ENCODE results near the gene GUCA1A. TPM values are rescaled to one million over a fixed set of nuclear protein-coding genes. Genes with fewer than 3 reads are reported as not detected.

Gene GUCA1A
- total RNA-seq, 1 experiment from 2014 or later: 17.2 TPM

- Mint-ChIP-seq H3K4me3 (peak overlapping the region in 1 of 2 experiments; percentile 41; a peak in 1 of 5 replicates), H3K4me1 (peaks cover 44 to 60% of the 10 kb centered on the region in 2 experiments), H3K36me3 (ENCODE audit: insufficient read depth in 1 of 3, low read depth in 3 of 3) (no peaks in the 10 kb centered on the region; a peak in 1 of 7 replicates), H3K27ac (peak overlapping the region; percentile 96 to 98 (median 96)), H3K9me3 (no peaks in the 10 kb centered on the region; a peak in 1 of 5 replicates), H3K27me3 (ENCODE audit: low read depth) (peaks cover 9% of the 10 kb centered on the region)
- no peak overlapping the region for H3K27ac ChIP-seq (ENCODE audit: insufficient read length, low read depth, low read length)
- no peak overlapping the region for H2BK12ac ChIP-seq (ENCODE audit: insufficient read length, low read depth, low read length)
- H3K27me3 ChIP-seq (ENCODE audit: insufficient read depth, low read length): no peaks in the 10 kb centered on the region
- H3K4me1 ChIP-seq (ENCODE audit: insufficient read depth, low read length): no peaks in the 10 kb centered on the region; the same call in 1 of the 2 replicates
- no peak overlapping the region for H2BK120ac ChIP-seq (ENCODE audit: low read depth, low read length, poor library complexity, severe bottlenecking)
- H3K9me3 ChIP-seq (ENCODE audit: control insufficient read depth, low read depth, low read length): no peaks in the 10 kb centered on the region
- H3K23me2 ChIP-seq (ENCODE audit: insufficient read length, low read depth, low read length, poor library complexity, severe bottlenecking): no peaks in the 10 kb centered on the region
- no peaks in the 10 kb centered on the region for H3K79me2 ChIP-seq (ENCODE audit: insufficient read depth, low read length)
- H3K9ac ChIP-seq (ENCODE audit: extremely low read depth, insufficient read length, low read length): no peak overlapping the region
- WGBS (ENCODE audit: extremely low coverage, insufficient read length, low lambda C conversion rate): no CpG with 5 or more reads among the region's 8 CpGs
- H3T11ph ChIP-seq (ENCODE audit: low read length): no peak overlapping the region
- H4K8ac ChIP-seq (replicated peaks; ENCODE audit: insufficient read length, low read depth, low read length): no peak overlapping the region
- no peak overlapping the region for H3K56ac ChIP-seq (ENCODE audit: insufficient read length, low read depth, low read length)
- H4K5ac ChIP-seq (ENCODE audit: insufficient read length, low read depth, low read length): no peak overlapping the region
- no peak overlapping the region for H2BK5ac ChIP-seq (ENCODE audit: insufficient read length, low read length)
- no peak overlapping the region for H2BK15ac ChIP-seq (ENCODE audit: low read depth, low read length)
- no peaks in the 10 kb centered on the region for H4K20me1 ChIP-seq (ENCODE audit: control insufficient read depth, insufficient read depth, insufficient read length)
- no peak overlapping the region for H2BK20ac ChIP-seq (ENCODE audit: low read depth, low read length, poor library complexity, severe bottlenecking)
- H2AK5ac ChIP-seq (ENCODE audit: insufficient read length, low read length): no peak overlapping the region
- H3K4ac ChIP-seq (ENCODE audit: low read depth, low read length): no peak overlapping the region
- H3K18ac ChIP-seq (ENCODE audit: insufficient read length, low read depth, low read length): peak overlapping the region; percentile 71
- no peak overlapping the region for H3K23ac ChIP-seq (ENCODE audit: insufficient read length, low read depth, low read length)
- H3K4me2 ChIP-seq (ENCODE audit: insufficient read depth, insufficient read length, low read length): no peak overlapping the region
- H3K79me1 ChIP-seq (ENCODE audit: insufficient read depth, low read depth, low read length, poor library complexity, severe bottlenecking): no peaks in the 10 kb centered on the region
- no peak overlapping the region for H4K91ac ChIP-seq (ENCODE audit: insufficient read length, low read depth, low read length)
- DNase-seq: peak; percentile 91
- no peak overlapping the region for H3K14ac ChIP-seq (ENCODE audit: insufficient read depth, low read length)
- H2AFZ ChIP-seq (ENCODE audit: low read length): no peak overlapping the region
- TF ChIP-seq, protein P1, sequence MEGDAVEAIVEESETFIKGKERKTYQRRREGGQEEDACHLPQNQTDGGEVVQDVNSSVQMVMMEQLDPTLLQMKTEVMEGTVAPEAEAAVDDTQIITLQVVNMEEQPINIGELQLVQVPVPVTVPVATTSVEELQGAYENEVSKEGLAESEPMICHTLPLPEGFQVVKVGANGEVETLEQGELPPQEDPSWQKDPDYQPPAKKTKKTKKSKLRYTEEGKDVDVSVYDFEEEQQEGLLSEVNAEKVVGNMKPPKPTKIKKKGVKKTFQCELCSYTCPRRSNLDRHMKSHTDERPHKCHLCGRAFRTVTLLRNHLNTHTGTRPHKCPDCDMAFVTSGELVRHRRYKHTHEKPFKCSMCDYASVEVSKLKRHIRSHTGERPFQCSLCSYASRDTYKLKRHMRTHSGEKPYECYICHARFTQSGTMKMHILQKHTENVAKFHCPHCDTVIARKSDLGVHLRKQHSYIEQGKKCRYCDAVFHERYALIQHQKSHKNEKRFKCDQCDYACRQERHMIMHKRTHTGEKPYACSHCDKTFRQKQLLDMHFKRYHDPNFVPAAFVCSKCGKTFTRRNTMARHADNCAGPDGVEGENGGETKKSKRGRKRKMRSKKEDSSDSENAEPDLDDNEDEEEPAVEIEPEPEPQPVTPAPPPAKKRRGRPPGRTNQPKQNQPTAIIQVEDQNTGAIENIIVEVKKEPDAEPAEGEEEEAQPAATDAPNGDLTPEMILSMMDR (conservative IDR thresholded peaks at IDR 0.05): peak; percentile 98
These were observed 6.6 kb upstream of the GUCA1A start for GRCh38 chr6:42166444-42167141.
